ENCODE measurements around the gene DSN1. TPM values are rescaled to one million over a fixed set of nuclear protein-coding genes. Genes with fewer than 3 reads are reported as not detected.

DSN1 gene, protein sequence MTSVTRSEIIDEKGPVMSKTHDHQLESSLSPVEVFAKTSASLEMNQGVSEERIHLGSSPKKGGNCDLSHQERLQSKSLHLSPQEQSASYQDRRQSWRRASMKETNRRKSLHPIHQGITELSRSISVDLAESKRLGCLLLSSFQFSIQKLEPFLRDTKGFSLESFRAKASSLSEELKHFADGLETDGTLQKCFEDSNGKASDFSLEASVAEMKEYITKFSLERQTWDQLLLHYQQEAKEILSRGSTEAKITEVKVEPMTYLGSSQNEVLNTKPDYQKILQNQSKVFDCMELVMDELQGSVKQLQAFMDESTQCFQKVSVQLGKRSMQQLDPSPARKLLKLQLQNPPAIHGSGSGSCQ
- total RNA-seq: 10 to 100 TPM in 2 of 4 donors, 1 to 10 TPM in 2; 6.9 to 13.0 (median 9.7) TPM

DNA sequence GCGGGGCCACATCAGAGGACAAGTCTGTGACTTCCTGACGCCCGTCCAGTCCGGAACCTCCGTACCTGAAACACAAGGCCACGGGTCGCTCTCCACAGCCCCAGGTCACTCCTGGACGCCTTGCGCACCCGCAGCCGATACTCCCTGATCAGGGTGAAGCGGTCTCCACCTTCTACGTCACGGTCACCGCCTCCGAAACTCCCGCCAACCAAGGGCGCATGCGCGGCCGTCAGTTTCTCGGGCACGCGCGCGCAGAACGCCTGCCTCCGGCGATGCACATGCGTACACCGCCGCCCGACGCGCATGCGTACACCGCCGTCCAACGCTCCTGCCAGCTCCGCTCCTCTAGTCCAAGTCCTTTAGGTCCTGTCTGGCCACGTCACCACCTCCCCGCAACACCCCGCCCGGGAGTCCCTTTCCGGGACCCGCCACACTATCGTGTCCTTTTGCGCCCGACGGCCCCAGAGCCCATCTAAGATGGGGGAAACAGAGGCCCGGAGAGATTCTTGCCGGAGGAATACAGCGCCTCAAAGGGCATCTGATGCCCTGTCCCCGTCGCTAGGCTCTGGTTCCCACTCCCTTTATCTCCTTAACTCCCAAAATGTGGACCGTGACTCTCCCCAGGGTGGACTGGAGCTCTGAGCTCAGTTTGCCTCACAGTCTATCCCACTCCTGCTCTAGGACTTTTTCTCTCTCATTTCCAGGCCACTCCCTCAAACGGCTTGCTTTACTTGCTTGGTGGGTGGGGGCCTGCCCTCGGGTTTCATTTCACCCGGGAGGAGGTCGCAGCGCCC, at the start of gene DSN1:
Gene DSN1, minus strand, starts transcription at position 167 of the 794 bp plus-strand sequence. CDS start 2,305 bp downstream, outside the sequence.
- TF ChIP-seq CTCF (IDR thresholded peaks at IDR 0.05) (peak in 2 of 6 experiments; percentile 30 to 42), POLR2A (IDR thresholded peaks at IDR 0.05) (peak in 3 of 4 donors; percentile 40 to 77 (median 58))
- H3K27ac ChIP-seq: peak within 1 kb of the TSS; percentile 92 to 99 (median 96)
- H3K27me3 ChIP-seq: no peaks in the 10 kb centered on the region
- peaks cover 7 to 47% (median 23%) of the 10 kb centered on the region in 3 donors for H3K4me1 ChIP-seq
- H3K4me3 ChIP-seq: peak within 1 kb of the TSS; percentile 65 to 81 (median 75)
- intact Hi-C loops (cut with DNase I): loop anchor here (5.0 kb wide), 1 partner anchor 166 kb away; the partner anchor contains the start of gene RAB5IF
- WGBS, 2 donors: 0% methylated on average over 6 to 7 of the region's 61 CpGs
- H3K9me3 ChIP-seq: no peaks in the 10 kb centered on the region
- peak; percentile 80 for DNase-seq
- H3K36me3 ChIP-seq: peaks cover 0 to 8% (median 0%) of the 10 kb centered on the region in 3 donors

- peak overlapping the region in 3 of 4 donors; percentile 32 to 67 (median 45) for H3K27ac ChIP-seq
- TF ChIP-seq POLR2A (IDR thresholded peaks at IDR 0.05) (no peak), CTCF (IDR thresholded peaks at IDR 0.05) (no peak)
- H3K4me1 ChIP-seq: peaks cover 11 to 62% (median 19%) of the 10 kb centered on the region in 3 donors
These were observed 49.6 kb upstream of the DSN1 start for GRCh38 chr20:36823121-36823520.

DNA sequence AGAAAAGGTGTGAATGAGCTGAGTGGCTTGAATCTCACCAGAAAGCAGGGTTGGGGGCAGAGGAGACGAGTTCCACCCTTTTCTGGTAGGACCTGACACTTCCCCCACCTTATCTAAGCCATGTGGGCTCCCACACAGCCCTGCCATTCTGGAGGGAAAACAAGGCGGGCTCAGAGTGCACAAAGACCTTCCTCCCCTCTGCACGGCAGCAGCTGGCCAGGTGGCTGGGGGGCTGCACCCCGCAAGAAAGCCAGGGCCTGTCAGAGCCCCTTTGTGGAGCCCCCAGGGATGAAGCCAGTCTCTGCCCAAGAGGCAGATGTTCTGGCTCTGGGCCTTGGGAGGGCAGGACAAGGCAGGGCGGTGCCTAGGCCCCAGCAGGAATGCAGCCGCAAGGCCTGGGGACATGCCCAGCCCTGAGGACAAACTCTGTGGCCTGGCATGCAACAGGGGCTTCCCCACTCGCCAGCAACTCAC, 48.4 kb upstream of the DSN1 start:
- Histone ChIP-seq H3K27ac (peak overlapping the region in 3 of 4 donors; percentile 14 to 79 (median 19)), H3K9me3 (no peaks in the 10 kb centered on the region), H3K4me3 (no peak overlapping the region), H3K36me3 (peaks cover 0 to 56% (median 0%) of the 10 kb centered on the region in 3 donors), H3K4me1 (peaks cover 11 to 54% (median 19%) of the 10 kb centered on the region in 3 donors), H3K27me3 (no peaks in the 10 kb centered on the region)
- intact Hi-C loops (cut with DNase I): no loop called here
- TF ChIP-seq POLR2A (IDR thresholded peaks at IDR 0.05): no peak
- TF ChIP-seq CTCF (IDR thresholded peaks at IDR 0.05): no peak
- no peak for DNase-seq
- 38 to 78% methylated on average over 2 to 4 of the region's 7 CpGs for WGBS, 2 donors

More at GRCh38 chr20:36823121-36823520, 49.6 kb upstream of the DSN1 start:
- intact Hi-C loops (cut with DNase I): no loop called here
- H3K36me3 ChIP-seq: peaks cover 6 to 54% (median 6%) of the 10 kb centered on the region in 3 donors
- H3K27me3 ChIP-seq: no peaks in the 10 kb centered on the region
- 26 to 33% methylated on average over 5 of the region's 5 CpGs for WGBS, 2 donors
- H3K4me3 ChIP-seq: no peak overlapping the region
- H3K9me3 ChIP-seq: no peaks in the 10 kb centered on the region
- no peak for DNase-seq

DNA sequence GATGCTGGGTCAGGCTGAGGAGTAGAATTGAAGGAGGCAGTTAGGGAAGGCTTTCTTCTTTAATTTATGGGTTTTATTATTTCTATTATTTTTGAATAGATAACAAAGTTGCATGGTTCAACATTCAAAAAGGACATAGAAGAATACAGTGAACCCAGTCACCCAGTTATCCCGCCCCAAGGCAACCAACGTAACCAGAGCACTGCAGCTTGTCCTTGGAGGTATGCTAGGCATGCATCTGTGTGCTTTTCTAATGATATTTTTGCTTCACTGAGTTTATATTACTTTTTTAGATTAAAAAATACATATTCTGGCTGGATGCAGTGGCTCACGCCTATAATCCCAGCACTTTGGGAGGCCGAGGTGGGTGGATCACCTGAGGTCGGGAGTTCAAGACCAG, 47.4 kb upstream of the DSN1 start:
- Histone ChIP-seq H3K27me3 (no peaks in the 10 kb centered on the region), H3K36me3 (peaks cover 0 to 58% (median 1%) of the 10 kb centered on the region in 3 donors), H3K4me1 (peaks cover 11 to 54% (median 19%) of the 10 kb centered on the region in 3 donors), H3K9me3 (no peaks in the 10 kb centered on the region), H3K27ac (peak overlapping the region in 2 of 4 donors; percentile 70 to 79), H3K4me3 (no peak overlapping the region)
- DNase-seq: no peak
- TF ChIP-seq CTCF (IDR thresholded peaks at IDR 0.05): no peak
- no peak for TF ChIP-seq POLR2A (IDR thresholded peaks at IDR 0.05)
- intact Hi-C loops (cut with DNase I): no loop called here
- 80 to 91% methylated on average over 5 of the region's 5 CpGs for WGBS, 2 donors
